IMR-90 (cell line): Measurements from ENCODE around the gene HS3ST5. TPM values are rescaled to one million over a fixed set of nuclear protein-coding genes. Genes with fewer than 3 reads are reported as not detected.

Source experiments
- ATAC-seq: fragments of 200-7000 bp; cut with Tn5 transposase; 2 replicates; pipeline ENCODE4 v1.9.1; 2020; ENCODE audit warnings: low read depth, mild to moderate bottlenecking, moderate library complexity
- BruUV-seq: library from RNA; stranded (reverse); fragments of 400-500 nt; replicated peaks from 2 replicates; lab custom pipeline; 2021; lab: Mats Ljungman, UMichigan
- CTCF ChIA-PET: fragments of 300-600 bp; formaldehyde crosslinking; extraction: SDS; loops from one replicate; lab custom pipeline; 2021; ENCODE audit warnings: antibody characterized with exemption; lab: Yijun Ruan, JAX
- POLR2A ChIA-PET: fragments of 300-600 bp; sonication (Branson Sonifier 250); formaldehyde crosslinking; loops from one replicate; lab custom pipeline; 2022; ENCODE audit warnings: antibody characterized with exemption; ENCODE audit not compliant: unreplicated experiment; lab: Charles Lee
- DNase-seq: peaks from one replicate; pipeline ENCODE4 v3.0.0; 2013
- H2AFZ ChIP-seq: replicated peaks from 2 replicates; pipeline ENCODE3; 2013; ENCODE audit warnings: low read length, mild to moderate bottlenecking; ENCODE audit not compliant: poor library complexity
- H2AK5ac ChIP-seq: 2 replicates; pipeline ENCODE4 v1.6.1; 2013; ENCODE audit warnings: low read depth, low read length, inconsistent platforms
- H2AK9ac ChIP-seq: replicated peaks from 2 replicates; pipeline ENCODE3; 2013; ENCODE audit warnings: mild to moderate bottlenecking, low read depth, low read length, moderate library complexity; ENCODE audit not compliant: poor library complexity
- H2BK120ac ChIP-seq: 2 replicates; pipeline ENCODE4 v1.6.1; 2013; ENCODE audit warnings: low read depth, low read length, inconsistent platforms
- H2BK15ac ChIP-seq: 3 replicates; pipeline ENCODE4 v1.6.1; 2013; ENCODE audit warnings: low read depth, low read length, inconsistent platforms
- H2BK20ac ChIP-seq: 2 replicates; pipeline ENCODE4 v1.6.1; 2013; ENCODE audit warnings: low read depth, mild to moderate bottlenecking, inconsistent platforms, low read length, moderate library complexity
- H2BK5ac ChIP-seq: 2 replicates; pipeline ENCODE4 v1.6.1; 2013; ENCODE audit warnings: mild to moderate bottlenecking, low read depth, low read length, inconsistent platforms; ENCODE audit not compliant: poor library complexity, severe bottlenecking
- H3K14ac ChIP-seq: replicated peaks from 2 replicates; pipeline ENCODE4 v1.6.1; 2013; ENCODE audit warnings: low read depth, low read length, inconsistent platforms
- H3K18ac ChIP-seq: 2 replicates; pipeline ENCODE4 v1.6.1; 2013; ENCODE audit warnings: low read depth, low read length, control low read depth
- H3K23ac ChIP-seq: 2 replicates; pipeline ENCODE4 v1.6.1; 2013; ENCODE audit warnings: low read depth, low read length, inconsistent platforms
- H3K27ac ChIP-seq: 2 replicates; pipeline ENCODE4 v1.5.1; 2013; ENCODE audit warnings: mild to moderate bottlenecking, control low read depth, low read length; ENCODE audit not compliant: insufficient read depth
- H3K27me3 ChIP-seq: 2 replicates; pipeline ENCODE4 v1.6.1; 2013; ENCODE audit warnings: low read length; ENCODE audit not compliant: control insufficient read depth, insufficient read depth
- H3K36me3 ChIP-seq: 2 replicates; pipeline ENCODE4 v1.6.1; 2013; ENCODE audit warnings: low read length, mixed read lengths; ENCODE audit not compliant: control insufficient read depth, insufficient read depth
- H3K4ac ChIP-seq: 2 replicates; pipeline ENCODE4 v1.6.1; 2013; ENCODE audit warnings: low read depth, low read length, inconsistent platforms
- H3K4me1 ChIP-seq: 2 replicates; pipeline ENCODE4 v1.6.1; 2013; ENCODE audit warnings: low read length, mixed read lengths; ENCODE audit not compliant: control insufficient read depth, insufficient read depth
- H3K4me2 ChIP-seq: 2 replicates; pipeline ENCODE4 v1.6.1; 2013; ENCODE audit warnings: low read depth, mild to moderate bottlenecking, control low read depth, low read length, moderate library complexity
- H3K4me3 ChIP-seq: 2 replicates; pipeline ENCODE4 v1.5.1; 2013; ENCODE audit warnings: low read depth, mild to moderate bottlenecking, control low read depth, low read length, moderate library complexity; ENCODE audit not compliant: insufficient read depth
- H3K56ac ChIP-seq: 2 replicates; pipeline ENCODE4 v1.6.1; 2013; ENCODE audit warnings: low read length, inconsistent platforms; ENCODE audit not compliant: insufficient read depth; ENCODE audit errors: extremely low read depth
- H3K79me1 ChIP-seq, 2 experiments: 2 replicates each; pipeline ENCODE4 v1.6.1; 2013; ENCODE audit warnings: low read length in 2 of 2, inconsistent platforms in 1 of 2, low read depth in 1 of 2
- H3K9ac ChIP-seq: 2 replicates; pipeline ENCODE4 v1.6.1; 2013; ENCODE audit warnings: low read depth, low read length, control low read depth
- H3K9me1 ChIP-seq: 2 replicates; pipeline ENCODE4 v1.6.1; 2013; ENCODE audit warnings: low read length, inconsistent platforms; ENCODE audit not compliant: insufficient read depth
- H3K9me3 ChIP-seq: 2 replicates; pipeline ENCODE4 v1.6.1; 2013; ENCODE audit warnings: low read length; ENCODE audit not compliant: control insufficient read depth, insufficient read depth
- H4K20me1 ChIP-seq: 2 replicates; pipeline ENCODE4 v1.6.1; 2013; ENCODE audit warnings: low read length, inconsistent platforms; ENCODE audit not compliant: insufficient read depth
- H4K5ac ChIP-seq: 2 replicates; pipeline ENCODE4 v1.6.1; 2013; ENCODE audit warnings: mild to moderate bottlenecking, low read depth, low read length, control low read depth
- H4K8ac ChIP-seq, 2 experiments: 2 replicates each; pipeline ENCODE4 v1.6.1; 2013; ENCODE audit warnings: low read depth in 2 of 2, low read length in 2 of 2, control low read depth in 1 of 2, inconsistent platforms in 1 of 2
- H4K91ac ChIP-seq: 2 replicates; pipeline ENCODE4 v1.6.1; 2013; ENCODE audit warnings: low read depth, low read length, inconsistent platforms; ENCODE audit not compliant: insufficient read depth
- BHLHE40 ChIP-seq: fragments of 150-350 bp; IDR thresholded peaks from 2 replicates; pipeline ENCODE4 v1.6.1; 2016; ENCODE audit warnings: mild to moderate bottlenecking, low read depth, low read length
- CHD1 ChIP-seq: IDR thresholded peaks from 2 replicates; pipeline ENCODE4 v1.6.1; 2012; ENCODE audit warnings: low read depth, low read length, improper control_type of control experiment
- CTCF ChIP-seq: conservative IDR thresholded peaks from 2 replicates; pipeline ENCODE4 v1.5.1; 2012; ENCODE audit warnings: mild to moderate bottlenecking, low read depth, low read length, improper control_type of control experiment
- MXI1 ChIP-seq: IDR thresholded peaks from 2 replicates; pipeline ENCODE4 v1.6.1; 2012; ENCODE audit warnings: low read depth, mild to moderate bottlenecking, low read length, moderate library complexity, borderline replicate concordance
- POLR2A ChIP-seq: IDR thresholded peaks from 2 replicates; pipeline ENCODE4 v1.6.1; 2012; ENCODE audit warnings: mild to moderate bottlenecking, low read depth, low read length
- RCOR1 ChIP-seq: IDR thresholded peaks from 2 replicates; pipeline ENCODE4 v1.6.1; 2012; ENCODE audit warnings: mild to moderate bottlenecking, low read length, improper control_type of control experiment; ENCODE audit not compliant: insufficient replicate concordance
- SMC3 ChIP-seq: fragments of 150-350 bp; IDR thresholded peaks from 2 replicates; pipeline ENCODE4 v1.6.1; 2016; ENCODE audit warnings: low read depth, mild to moderate bottlenecking, antibody characterized with exemption, low read length, moderate library complexity
- WGBS, 2 experiments: methylation state at CpG; one replicate each; pipeline versions ENCODE4 v1.1.5 to v1.1.7; 2013; ENCODE audit warnings: missing lambda C conversion rate in 2 of 2; ENCODE audit not compliant: insufficient read length in 1 of 2; ENCODE audit errors: extremely low coverage in 2 of 2; 5-methylcytosine and 5-hydroxymethylcytosine counted together
- dilution Hi-C: fragments of 300-500 bp; cut with HindIII; formaldehyde crosslinking; loops from one replicate; pipeline ENCODE4 v1.14.3; 2018; ENCODE audit warnings: low sequenced_read_pairs; ENCODE audit not compliant: unreplicated experiment
- in situ Hi-C: fragments of 300-500 bp; cut with MboI; formaldehyde crosslinking; loops from 3 replicates; pipeline ENCODE4 v1.14.3; 2019; ENCODE audit warnings: low sequenced_read_pairs, inconsistent platforms, mixed read lengths
- intact Hi-C: fragments of 100-400 bp; cut with micrococcal nuclease; formaldehyde crosslinking; loops from 2 replicates; pipeline ENCODE4 v1.10.0; 2022
- polyA plus RNA-seq, 3 experiments: library from polyadenylated mRNA; depleted of rRNA; stranded (reverse); fragments of >200 nt; gene quantifications; 2 replicates each; pipeline ENCODE4 v1.2.3, GENCODE V29; 2012; ENCODE audit warnings: low replicate concordance in 1 of 3
- total RNA-seq: library from RNA; depleted of rRNA; stranded (reverse); fragments of >200 nt; gene quantifications from 2 replicates; pipeline ENCODE4 v1.2.3, GENCODE V29; 2012
- TF ChIP-seq, protein P1 (sequence below): fragments of 150-350 bp; IDR thresholded peaks from 2 replicates; pipeline ENCODE4 v1.6.1; 2017; ENCODE audit warnings: mild to moderate bottlenecking, antibody characterized with exemption, low read length, low read depth

The HS3ST5 gene
- total and polyA plus RNA-seq, 2 of the 4 experiments (the other 2 are of a cell fraction), result not detected

GRCh38 chr6:114009192-114009591, 333.6 kb downstream of the HS3ST5 start:
- Histone ChIP-seq H3K9me3 (no peaks in the 10 kb centered on the region), H3K27ac (no peak overlapping the region), H3K9me1 (no peaks in the 10 kb centered on the region), H3K4me2 (no peak overlapping the region), H2AFZ (no peak overlapping the region), H3K23ac (no peak overlapping the region), H3K36me3 (no peaks in the 10 kb centered on the region), H2BK5ac (no peak overlapping the region), H3K27me3 (no peaks in the 10 kb centered on the region), H3K4me3 (no peak overlapping the region), H3K4me1 (peaks cover 3% of the 10 kb centered on the region; the same call in 1 of the 2 replicates), H4K20me1 (no peaks in the 10 kb centered on the region), H3K4ac (no peak overlapping the region), H4K91ac (no peak overlapping the region), H2AK9ac (no peak overlapping the region), H3K56ac (no peak overlapping the region), H3K18ac (no peak overlapping the region), H4K8ac (no peak overlapping the region; a peak in 1 of 4 replicates), H2BK15ac (no peak overlapping the region), H3K9ac (no peak overlapping the region), H2BK120ac (no peak overlapping the region), H3K14ac (no peak overlapping the region), H2AK5ac (no peak overlapping the region), H3K79me1 (0 out of 4 replicates have a peak, but pooled peaks cover 0 to 3% of the 10 kb centered on the region in 2 experiments), H2BK20ac (no peak overlapping the region), H4K5ac (no peak overlapping the region; the same call in 1 of the 2 replicates)
- TF ChIP-seq CHD1 (no peak), RCOR1 (no peak), POLR2A (no peak), BHLHE40 (no peak), SMC3 (no peak), MXI1 (no peak), CTCF (no peak)
- TF ChIP-seq, protein P1, sequence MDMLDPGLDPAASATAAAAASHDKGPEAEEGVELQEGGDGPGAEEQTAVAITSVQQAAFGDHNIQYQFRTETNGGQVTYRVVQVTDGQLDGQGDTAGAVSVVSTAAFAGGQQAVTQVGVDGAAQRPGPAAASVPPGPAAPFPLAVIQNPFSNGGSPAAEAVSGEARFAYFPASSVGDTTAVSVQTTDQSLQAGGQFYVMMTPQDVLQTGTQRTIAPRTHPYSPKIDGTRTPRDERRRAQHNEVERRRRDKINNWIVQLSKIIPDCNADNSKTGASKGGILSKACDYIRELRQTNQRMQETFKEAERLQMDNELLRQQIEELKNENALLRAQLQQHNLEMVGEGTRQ, result no peak
- ChIA-PET CTCF (interaction anchor here (0.6 to 0.7 kb wide), 2 partner anchors 184 to 354 kb away, joined by 4 read pairs; no protein-coding TSS in a partner anchor), POLR2A (no interaction called here)
- DNase-seq (no peak), ATAC-seq (no peak)
- WGBS, 2 experiments, result no CpG with 5 or more reads among the region's 2 CpGs
- BruUV-seq, result no TSS peak
- dilution Hi-C loops, result no loop called here
- intact Hi-C loops, result no loop called here
- in situ Hi-C loops, result no loop called here
